Stimulated activated naive B cell treated with anti-CD40 and anti-IgM and Interleukin-4, amounts not matched to agents 10 μg/mL and 1 μg/mL and 100 μg/mL, for 72 hours (primary cell): ENCODE measurements around the gene EXOC3L1.

Experiments used
- ATAC-seq, 2 donors: fragments of 150-1000 bp; cut with Tn5 transposase; replicated peaks; 2 replicates each; pipeline ENCODE4 v1.10.0; 2021; ENCODE audit warnings: moderate library complexity in 1 of 2
- DNase-seq: peaks from one replicate; pipeline ENCODE4 v3.0.0; 2021
- H3K27ac Mint-ChIP-seq: one replicate; pipeline ENCODE4 v1.8.0; 2022; ENCODE audit warnings: mild to moderate bottlenecking, mixed read lengths
- H3K27me3 Mint-ChIP-seq, 2 donors: one replicate each; pipeline ENCODE4 v1.8.0; 2022; ENCODE audit warnings: mixed read lengths in 2 of 2
- H3K36me3 Mint-ChIP-seq, 2 donors: one replicate each; pipeline ENCODE4 v1.8.0; 2022; ENCODE audit warnings: mixed read lengths in 2 of 2, mild to moderate bottlenecking in 1 of 2
- H3K4me1 Mint-ChIP-seq, 2 donors: one replicate each; pipeline ENCODE4 v1.8.0; 2022; ENCODE audit warnings: mixed read lengths in 2 of 2, mild to moderate bottlenecking in 1 of 2
- H3K4me3 Mint-ChIP-seq, 2 donors: one replicate each; pipeline ENCODE4 v1.8.0; 2022; ENCODE audit warnings: mild to moderate bottlenecking in 2 of 2, mixed read lengths in 2 of 2, moderate library complexity in 1 of 2
- H3K9me3 Mint-ChIP-seq, 2 donors: one replicate each; pipeline ENCODE4 v1.8.0; 2022; ENCODE audit warnings: mixed read lengths in 2 of 2, mild to moderate bottlenecking in 1 of 2

Gene EXOC3L1

GRCh38 chr16:67185651-67186134, 4.2 kb downstream of the EXOC3L1 start:
- DNase-seq (no peak), ATAC-seq (no peak)
- peaks cover 12 to 14% of the 10 kb centered on the region in 2 donors for H3K4me1 Mint-ChIP-seq
- H3K4me3 Mint-ChIP-seq: no peak overlapping the region
- H3K36me3 Mint-ChIP-seq: no peaks in the 10 kb centered on the region
- no peaks in the 10 kb centered on the region for H3K9me3 Mint-ChIP-seq
- H3K27me3 Mint-ChIP-seq: peaks cover 11 to 20% of the 10 kb centered on the region in 2 donors
- H3K27ac Mint-ChIP-seq: no peak overlapping the region

GRCh38 chr16:67184995-67185650, 4.8 kb downstream of the EXOC3L1 start:
- H3K4me3 Mint-ChIP-seq: peak overlapping the region in 1 of 2 donors; percentile 88
- H3K4me1 Mint-ChIP-seq: peaks cover 12 to 14% of the 10 kb centered on the region in 2 donors
- H3K27me3 Mint-ChIP-seq: peaks cover 11 to 20% of the 10 kb centered on the region in 2 donors
- peak; percentile 76 for DNase-seq
- no peaks in the 10 kb centered on the region for H3K36me3 Mint-ChIP-seq
- ATAC-seq: peak; percentile 40 to 48
- H3K9me3 Mint-ChIP-seq: no peaks in the 10 kb centered on the region
- peak overlapping the region; percentile 81 for H3K27ac Mint-ChIP-seq

GRCh38 chr16:67184453-67184994, 5.4 kb downstream of the EXOC3L1 start:
- Mint-ChIP-seq H3K27me3 (peaks cover 11 to 21% of the 10 kb centered on the region in 2 donors), H3K4me3 (peak overlapping the region in 1 of 2 donors; percentile 88), H3K9me3 (no peaks in the 10 kb centered on the region), H3K27ac (no peak overlapping the region), H3K36me3 (no peaks in the 10 kb centered on the region), H3K4me1 (peaks cover 12 to 14% of the 10 kb centered on the region in 2 donors)
- DNase-seq (no peak), ATAC-seq (peak; percentile 4 to 8)

- H3K36me3 Mint-ChIP-seq: peaks cover 3% of the 10 kb centered on the region in 2 donors
- H3K4me3 Mint-ChIP-seq: peak within 1 kb of the TSS in 1 of 2 donors; percentile 88
- no peak within 1 kb of the TSS for H3K27ac Mint-ChIP-seq
- H3K9me3 Mint-ChIP-seq: no peaks in the 10 kb centered on the region
- H3K4me1 Mint-ChIP-seq: peaks cover 12 to 15% of the 10 kb centered on the region in 2 donors
- H3K27me3 Mint-ChIP-seq: peaks cover 15 to 28% of the 10 kb centered on the region in 2 donors
- DNase-seq (peak; percentile 91), ATAC-seq (peak; percentile 96 to 97)
These were observed 6.1 kb downstream of the EXOC3L1 start, which contains the start of gene MATCAP1 for GRCh38 chr16:67183627-67184452. Gene MATCAP1 (minus strand): TSS chr16:67183963. CDS start chr16:67180610, 3,353 bp downstream.

- H3K9me3 Mint-ChIP-seq: no peaks in the 10 kb centered on the region
- no peak overlapping the region for H3K4me3 Mint-ChIP-seq
- no peak overlapping the region for H3K27ac Mint-ChIP-seq
- H3K4me1 Mint-ChIP-seq: peaks cover 12 to 21% of the 10 kb centered on the region in 2 donors
- H3K36me3 Mint-ChIP-seq: peaks cover 3 to 4% of the 10 kb centered on the region in 2 donors
- peaks cover 21 to 34% of the 10 kb centered on the region in 2 donors for H3K27me3 Mint-ChIP-seq
- ATAC-seq (no peak), DNase-seq (no peak)
These were observed 6.7 kb downstream of the EXOC3L1 start for GRCh38 chr16:67183284-67183626.

- ATAC-seq (no peak), DNase-seq (no peak)
- Mint-ChIP-seq H3K36me3 (peaks cover 3 to 4% of the 10 kb centered on the region in 2 donors), H3K4me1 (peaks cover 18 to 31% of the 10 kb centered on the region in 2 donors), H3K27ac (no peak overlapping the region), H3K9me3 (no peaks in the 10 kb centered on the region), H3K4me3 (no peak overlapping the region), H3K27me3 (peaks cover 31 to 39% of the 10 kb centered on the region in 2 donors)
These were observed 7.6 kb downstream of the EXOC3L1 start for GRCh38 chr16:67182288-67182687.

- no peak for ATAC-seq
- H3K4me3 Mint-ChIP-seq: no peak overlapping the region
- H3K9me3 Mint-ChIP-seq: no peaks in the 10 kb centered on the region
- DNase-seq: no peak
- peaks cover 18 to 31% of the 10 kb centered on the region in 2 donors for H3K4me1 Mint-ChIP-seq
- peaks cover 3 to 4% of the 10 kb centered on the region in 2 donors for H3K36me3 Mint-ChIP-seq
- H3K27ac Mint-ChIP-seq: no peak overlapping the region
- peaks cover 34 to 39% of the 10 kb centered on the region in 2 donors for H3K27me3 Mint-ChIP-seq
These were observed 8.6 kb downstream of the EXOC3L1 start for GRCh38 chr16:67181346-67181745.

- peaks cover 35 to 46% of the 10 kb centered on the region in 2 donors for H3K27me3 Mint-ChIP-seq
- H3K4me3 Mint-ChIP-seq: no peak overlapping the region
- ATAC-seq: no peak
These were observed 9.8 kb downstream of the EXOC3L1 start for GRCh38 chr16:67180166-67180565.

GRCh38 chr16:67179421-67180080, 10.4 kb downstream of the EXOC3L1 start:
- Mint-ChIP-seq H3K4me1 (peaks cover 7 to 20% of the 10 kb centered on the region in 2 donors), H3K36me3 (peaks cover 3 to 4% of the 10 kb centered on the region in 2 donors), H3K9me3 (no peaks in the 10 kb centered on the region), H3K27me3 (peaks cover 34 to 45% of the 10 kb centered on the region in 2 donors), H3K4me3 (no peak overlapping the region), H3K27ac (no peak overlapping the region)
- no peak for DNase-seq
- ATAC-seq: no peak

More at GRCh38 chr16:67180166-67180565, 9.8 kb downstream of the EXOC3L1 start:
- DNase-seq: no peak
- H3K36me3 Mint-ChIP-seq: peaks cover 3 to 4% of the 10 kb centered on the region in 2 donors
- no peaks in the 10 kb centered on the region for H3K9me3 Mint-ChIP-seq
- no peak overlapping the region for H3K27ac Mint-ChIP-seq
- H3K4me1 Mint-ChIP-seq: peaks cover 13 to 25% of the 10 kb centered on the region in 2 donors

- no peak overlapping the region for H3K27ac Mint-ChIP-seq
- peaks cover 19 to 34% of the 10 kb centered on the region in 2 donors for H3K4me1 Mint-ChIP-seq
- peaks cover 3 to 4% of the 10 kb centered on the region in 2 donors for H3K36me3 Mint-ChIP-seq
- H3K4me3 Mint-ChIP-seq: peak overlapping the region; percentile 52 to 62
- no peak for DNase-seq
- H3K27me3 Mint-ChIP-seq: peaks cover 46 to 59% of the 10 kb centered on the region in 2 donors
- peak; percentile 52 to 59 for ATAC-seq
- H3K9me3 Mint-ChIP-seq: no peaks in the 10 kb centered on the region
These were observed 11.9 kb downstream of the EXOC3L1 start for GRCh38 chr16:67177743-67178699.

- no peak for ATAC-seq
- peaks cover 58 to 73% of the 10 kb centered on the region in 2 donors for H3K27me3 Mint-ChIP-seq
- no peak for DNase-seq
- no peaks in the 10 kb centered on the region for H3K9me3 Mint-ChIP-seq
- H3K4me3 Mint-ChIP-seq: no peak overlapping the region
- peaks cover 22 to 35% of the 10 kb centered on the region in 2 donors for H3K4me1 Mint-ChIP-seq
- H3K36me3 Mint-ChIP-seq: peaks cover 3 to 4% of the 10 kb centered on the region in 2 donors
- no peak overlapping the region for H3K27ac Mint-ChIP-seq
These were observed 13.3 kb downstream of the EXOC3L1 start for GRCh38 chr16:67176662-67177061.

GRCh38 chr16:67174706-67175231, 15.2 kb downstream of the EXOC3L1 start:
- Mint-ChIP-seq H3K4me3 (peak overlapping the region in 1 of 2 donors; percentile 80), H3K27me3 (peaks cover 73 to 90% of the 10 kb centered on the region in 2 donors), H3K9me3 (no peaks in the 10 kb centered on the region), H3K27ac (no peak overlapping the region), H3K36me3 (peaks cover 3 to 4% of the 10 kb centered on the region in 2 donors), H3K4me1 (peaks cover 34 to 45% of the 10 kb centered on the region in 2 donors)
- no peak for ATAC-seq
- no peak for DNase-seq
